Liver (tissue), 3 donors: ENCODE data around the gene PFN1.

Experiments used
- ATF3 ChIP-seq: IDR thresholded peaks from 2 replicates; pipeline ENCODE4 v1.6.1; 2016; ENCODE audit warnings: antibody characterized with exemption
- CTCF ChIP-seq: fragments of 150-350 bp; IDR thresholded peaks from 2 replicates; pipeline ENCODE4 v1.5.1; 2017; ENCODE audit warnings: improper control_type of control experiment, low read depth, low read length; ENCODE audit not compliant: missing input control
- FOXA1 ChIP-seq: IDR thresholded peaks from 2 replicates; pipeline ENCODE4 v1.6.1; 2016; ENCODE audit warnings: antibody characterized with exemption
- GABPA ChIP-seq, 2 donors: IDR thresholded peaks in 1 of 2; conservative IDR thresholded peaks in 1 of 2; 2 replicates each; pipeline ENCODE4 v1.6.1; 2016; ENCODE audit warnings: antibody characterized with exemption in 2 of 2, mild to moderate bottlenecking in 1 of 2, moderate library complexity in 1 of 2
- JUND ChIP-seq, 2 donors: IDR thresholded peaks; 2 replicates each; pipeline ENCODE4 v1.6.1; 2016; ENCODE audit warnings: antibody characterized with exemption in 2 of 2
- MAX ChIP-seq: IDR thresholded peaks from 2 replicates; pipeline ENCODE4 v1.6.1; 2016; ENCODE audit warnings: antibody characterized with exemption
- NR2F2 ChIP-seq: IDR thresholded peaks from 2 replicates; pipeline ENCODE4 v1.6.1; 2016; ENCODE audit warnings: antibody characterized with exemption
- RAD21 ChIP-seq, 2 donors: IDR thresholded peaks; 2 replicates each; pipeline ENCODE4 v1.6.1; 2016; ENCODE audit warnings: antibody characterized with exemption in 2 of 2, mild to moderate bottlenecking in 2 of 2
- REST ChIP-seq: IDR thresholded peaks from 2 replicates; pipeline ENCODE4 v1.6.1; 2016; ENCODE audit warnings: antibody characterized with exemption, mild to moderate bottlenecking
- SP1 ChIP-seq: IDR thresholded peaks from 2 replicates; pipeline ENCODE4 v1.6.1; 2018; ENCODE audit warnings: antibody characterized with exemption, mild to moderate bottlenecking
- TAF1 ChIP-seq: conservative IDR thresholded peaks from 2 replicates; pipeline ENCODE4 v1.6.1; 2016; ENCODE audit warnings: antibody characterized with exemption, mild to moderate bottlenecking
- YY1 ChIP-seq: IDR thresholded peaks from 2 replicates; pipeline ENCODE4 v1.6.1; 2016; ENCODE audit warnings: antibody characterized with exemption, mild to moderate bottlenecking
- TF ChIP-seq, protein P1 (sequence below): IDR thresholded peaks from 2 replicates; pipeline ENCODE4 v1.6.1; 2016; ENCODE audit warnings: antibody characterized with exemption
- donor health status: healthy.
- donor health status: healthy.

- no peak for TF ChIP-seq CTCF
- TF ChIP-seq GABPA (IDR thresholded peaks at IDR 0.05 in 1 of 2, conservative IDR thresholded peaks at IDR 0.05 in 1 of 2) = no peak
- no peak for TF ChIP-seq YY1
- TF ChIP-seq SP1 = no peak
- TF ChIP-seq, protein P1, sequence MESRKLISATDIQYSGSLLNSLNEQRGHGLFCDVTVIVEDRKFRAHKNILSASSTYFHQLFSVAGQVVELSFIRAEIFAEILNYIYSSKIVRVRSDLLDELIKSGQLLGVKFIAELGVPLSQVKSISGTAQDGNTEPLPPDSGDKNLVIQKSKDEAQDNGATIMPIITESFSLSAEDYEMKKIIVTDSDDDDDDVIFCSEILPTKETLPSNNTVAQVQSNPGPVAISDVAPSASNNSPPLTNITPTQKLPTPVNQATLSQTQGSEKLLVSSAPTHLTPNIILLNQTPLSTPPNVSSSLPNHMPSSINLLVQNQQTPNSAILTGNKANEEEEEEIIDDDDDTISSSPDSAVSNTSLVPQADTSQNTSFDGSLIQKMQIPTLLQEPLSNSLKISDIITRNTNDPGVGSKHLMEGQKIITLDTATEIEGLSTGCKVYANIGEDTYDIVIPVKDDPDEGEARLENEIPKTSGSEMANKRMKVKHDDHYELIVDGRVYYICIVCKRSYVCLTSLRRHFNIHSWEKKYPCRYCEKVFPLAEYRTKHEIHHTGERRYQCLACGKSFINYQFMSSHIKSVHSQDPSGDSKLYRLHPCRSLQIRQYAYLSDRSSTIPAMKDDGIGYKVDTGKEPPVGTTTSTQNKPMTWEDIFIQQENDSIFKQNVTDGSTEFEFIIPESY = no peak
- no peak for TF ChIP-seq RAD21 (IDR thresholded peaks at IDR 0.05)
- no peak for TF ChIP-seq ATF3
- no peak for TF ChIP-seq MAX
- no peak for TF ChIP-seq REST
- TF ChIP-seq FOXA1 = no peak
- TF ChIP-seq TAF1 = no peak
- TF ChIP-seq JUND (IDR thresholded peaks at IDR 0.05) = no peak
- no peak for TF ChIP-seq NR2F2
These were observed 14.7 kb downstream of the PFN1 start for GRCh38 chr17:4933646-4934045.
